Muscle of leg (tissue), 11 donors: ENCODE measurements around the gene SLC23A3. TPM values are rescaled to one million over a fixed set of nuclear protein-coding genes. Genes with fewer than 3 reads are reported as not detected.

Source experiments
- DNase-seq: peaks from one replicate; pipeline ENCODE4 v3.0.0; 2013
- H3K27ac ChIP-seq: one replicate; pipeline ENCODE4 v1.5.1; 2013; ENCODE audit warnings: mild to moderate bottlenecking, low read length, control low read depth
- H3K27me3 ChIP-seq: one replicate; pipeline ENCODE4 v1.6.1; 2013; ENCODE audit warnings: low read length; ENCODE audit not compliant: control insufficient read depth, insufficient read depth
- H3K36me3 ChIP-seq: one replicate; pipeline ENCODE4 v1.6.1; 2013; ENCODE audit warnings: low read length; ENCODE audit not compliant: control insufficient read depth, insufficient read depth
- H3K4me1 ChIP-seq: one replicate; pipeline ENCODE4 v1.6.1; 2013; ENCODE audit warnings: low read length; ENCODE audit not compliant: control insufficient read depth, insufficient read depth
- H3K4me3 ChIP-seq: one replicate; pipeline ENCODE4 v1.5.1; 2013; ENCODE audit warnings: low read length, control low read depth
- H3K9me3 ChIP-seq: replicated peaks from 2 replicates; pipeline ENCODE4 v1.6.1; 2013; ENCODE audit warnings: low read depth, low read length; ENCODE audit not compliant: control insufficient read depth
- WGBS: methylation state at CpG from one replicate; pipeline ENCODE4 v1.1.5; 2013; ENCODE audit warnings: missing lambda C conversion rate; ENCODE audit not compliant: insufficient coverage; 5-methylcytosine and 5-hydroxymethylcytosine counted together
- polyA plus RNA-seq, 8 donors: library from polyadenylated mRNA; unstranded; fragments of 120-200 nt; gene quantifications; one replicate each; pipeline versions ENCODE4 v1.2.1 to v1.2.3, GENCODE V29; 2013; ENCODE audit warnings: inconsistent platforms in 1 of 8, low replicate concordance in 1 of 8; ENCODE audit not compliant: insufficient read length in 8 of 8, insufficient read depth in 1 of 8
- total RNA-seq: library from RNA; stranded (reverse); fragments of 120-200 nt; gene quantifications from one replicate; pipeline ENCODE4 v1.2.4, GENCODE V29; 2013

Gene SLC23A3
- total and polyA plus RNA-seq, 9 donors: 0.59 to 1.7 (median 0.98) TPM

DNA sequence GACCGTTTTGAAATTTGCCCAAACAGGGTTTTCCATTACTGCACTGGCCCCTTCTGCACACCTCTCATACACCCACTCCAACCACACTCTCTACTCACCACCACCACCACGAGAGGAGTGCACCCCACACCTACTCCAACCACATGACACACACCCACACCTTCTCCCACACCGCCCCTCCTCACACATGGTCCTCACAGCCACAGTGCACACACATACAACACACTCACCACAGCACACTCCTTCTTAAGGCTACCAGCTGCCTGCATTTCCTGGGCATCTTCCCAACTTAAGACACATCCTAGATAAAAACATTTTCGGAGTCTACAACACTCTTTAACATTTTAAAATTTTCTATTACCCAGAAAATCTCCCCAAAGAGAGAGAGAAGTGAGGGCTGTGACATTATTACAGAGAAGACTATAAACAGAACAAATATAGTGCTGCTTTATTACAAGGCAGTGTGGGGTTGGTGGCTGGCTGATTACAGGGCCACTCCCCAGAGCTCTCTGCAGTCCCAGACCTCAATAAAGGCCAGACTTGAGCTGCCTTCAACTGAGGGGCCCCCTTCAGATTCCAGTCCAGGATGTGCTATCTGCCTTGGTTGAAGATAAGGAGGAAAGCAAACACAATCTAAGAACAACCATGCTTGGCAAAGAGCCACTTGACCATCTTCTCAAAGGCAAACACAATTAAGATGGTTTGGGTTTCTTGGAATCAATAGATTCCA is 45.3 kb downstream of the SLC23A3 start:
- 77% methylated on average over 3 of the region's 4 CpGs for WGBS

DNA sequence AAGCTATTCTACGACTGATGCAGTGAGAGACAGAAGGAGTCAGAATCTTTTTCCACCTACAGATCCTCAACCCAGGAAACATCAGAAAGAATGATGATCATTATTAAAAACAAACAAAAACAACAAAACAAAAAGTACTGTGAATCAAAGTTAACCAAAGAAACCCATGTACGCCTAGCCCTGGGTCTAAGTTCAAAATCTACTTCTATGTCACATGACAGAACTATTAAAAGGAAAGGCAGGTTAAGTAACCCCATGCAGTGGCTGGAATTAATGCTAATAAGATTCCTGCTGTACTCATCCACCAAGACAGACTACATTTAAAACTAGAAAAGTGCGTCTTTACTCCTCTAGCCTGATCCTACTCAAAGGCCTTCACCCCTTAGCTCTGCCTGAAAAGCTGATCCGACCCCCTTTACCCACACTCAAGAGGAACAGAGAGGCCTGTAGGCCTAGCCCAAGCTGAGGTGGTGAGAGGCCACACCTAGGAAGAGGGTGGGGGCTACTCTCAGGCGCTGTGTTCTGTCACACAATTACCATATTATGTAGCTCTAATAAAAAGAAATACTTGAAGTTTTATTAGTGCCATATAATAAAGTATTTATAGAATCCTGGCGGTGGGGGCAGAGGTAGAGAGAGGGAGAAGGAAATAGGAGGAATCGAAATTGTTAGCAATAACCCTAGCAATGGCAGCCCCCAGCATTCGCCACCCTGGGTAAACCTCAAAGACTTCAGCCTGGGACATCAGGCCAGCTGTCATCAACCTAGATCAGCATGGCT is 46.3 kb downstream of the SLC23A3 start:
- H3K27me3 ChIP-seq: no peaks in the 10 kb centered on the region
- H3K9me3 ChIP-seq: no peaks in the 10 kb centered on the region
- no peak for DNase-seq
- peaks cover 4% of the 10 kb centered on the region for H3K4me1 ChIP-seq
- H3K4me3 ChIP-seq: no peak overlapping the region
- H3K27ac ChIP-seq: no peak overlapping the region
- 100% methylated on average over 2 of the region's 8 CpGs for WGBS
- H3K36me3 ChIP-seq: no peaks in the 10 kb centered on the region

More for the DNA sequence above, 45.3 kb downstream of the SLC23A3 start:
- DNase-seq: no peak
- Histone ChIP-seq H3K4me1 (no peaks in the 10 kb centered on the region), H3K27me3 (no peaks in the 10 kb centered on the region), H3K27ac (no peak overlapping the region), H3K9me3 (no peaks in the 10 kb centered on the region), H3K4me3 (no peak overlapping the region), H3K36me3 (no peaks in the 10 kb centered on the region)

DNA sequence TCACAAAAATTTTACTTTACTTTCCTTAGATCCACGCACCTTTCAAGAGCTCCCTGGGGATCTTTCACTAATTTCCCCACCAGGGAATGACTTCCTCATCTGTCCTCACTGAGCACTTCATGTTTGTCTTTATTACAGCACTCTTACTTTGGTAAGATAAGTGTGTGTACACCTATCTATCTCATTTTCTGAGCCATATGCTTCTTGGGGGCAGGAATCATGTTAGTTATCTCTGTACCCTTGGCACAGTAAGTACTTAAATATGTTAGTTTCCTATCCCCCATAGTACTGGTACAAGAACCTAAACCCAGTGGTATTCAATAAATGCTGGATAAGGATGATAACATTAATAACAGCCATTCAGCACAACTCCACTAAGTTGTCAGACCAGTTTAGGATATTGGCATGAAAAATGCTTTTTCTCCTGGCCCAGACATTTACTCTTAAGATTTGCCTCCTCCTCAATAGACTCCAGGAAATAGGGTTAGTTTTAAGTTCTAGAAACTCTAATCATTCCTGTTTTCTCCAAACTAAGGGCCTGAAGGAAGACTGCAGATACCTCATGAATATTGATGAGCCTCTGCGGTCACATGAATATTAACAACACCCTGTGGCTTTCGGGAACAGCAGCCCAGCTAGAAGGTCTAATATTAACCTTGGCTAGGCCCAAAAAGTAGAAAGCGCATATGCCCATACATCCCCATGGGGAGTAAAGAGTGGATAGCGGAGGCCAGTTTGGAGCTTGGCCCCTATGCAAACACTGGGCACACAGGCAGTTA is 47.4 kb downstream of the SLC23A3 start:
- 100% methylated on average over 1 of the region's 5 CpGs for WGBS
- Histone ChIP-seq H3K4me1 (peaks cover 10% of the 10 kb centered on the region), H3K36me3 (no peaks in the 10 kb centered on the region), H3K27me3 (no peaks in the 10 kb centered on the region), H3K27ac (no peak overlapping the region), H3K9me3 (no peaks in the 10 kb centered on the region), H3K4me3 (no peak overlapping the region)
- no peak for DNase-seq

DNA sequence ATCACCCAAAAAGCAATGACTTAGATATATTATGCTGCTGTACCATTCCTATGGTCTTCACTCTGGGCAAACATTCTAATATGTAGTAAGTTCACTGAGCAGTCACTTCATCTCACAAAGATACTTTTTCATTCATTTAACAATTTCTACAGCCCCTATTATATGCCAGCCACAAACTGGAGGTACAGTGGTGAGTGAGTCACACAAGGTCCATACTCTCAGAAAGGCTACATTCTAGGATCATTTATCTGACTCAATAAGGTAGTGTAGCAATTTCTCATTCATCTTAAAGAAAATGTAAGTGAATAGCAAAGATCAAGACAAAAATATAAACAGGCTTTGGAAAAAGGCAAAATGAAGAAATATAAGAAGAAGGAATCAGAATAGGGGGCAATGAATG is 49.7 kb downstream of the SLC23A3 start:
- no peak overlapping the region for H3K4me3 ChIP-seq

DNA sequence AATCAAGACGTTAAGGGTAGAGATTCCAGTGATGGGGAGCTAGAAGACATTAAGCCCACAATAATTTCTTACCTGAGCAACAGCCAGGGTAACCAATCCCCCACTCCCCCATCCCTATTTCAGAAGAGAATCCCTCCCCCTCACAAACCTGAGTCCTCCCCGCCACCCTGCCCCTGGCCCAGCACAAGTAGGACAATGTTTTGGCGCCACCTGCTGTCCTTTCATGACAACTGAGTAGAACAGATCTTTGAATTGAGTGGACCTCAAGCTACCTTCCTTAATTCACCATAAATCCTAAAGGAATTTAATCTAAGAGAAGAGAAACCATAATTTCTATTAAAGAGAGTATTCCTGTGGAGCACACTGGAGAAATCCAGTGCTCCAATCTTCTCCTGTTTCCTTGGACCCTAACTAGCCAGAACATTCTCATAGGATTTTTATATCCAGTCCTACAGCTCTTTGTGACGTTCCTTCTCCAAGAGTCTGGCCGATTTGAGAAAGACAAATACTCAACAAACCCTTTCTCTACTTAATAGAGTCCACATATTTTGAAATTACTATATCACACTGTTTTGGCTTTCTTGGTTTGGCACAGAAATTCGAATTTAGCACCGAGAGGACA is 50.3 kb downstream of the SLC23A3 start:
- no peaks in the 10 kb centered on the region for H3K36me3 ChIP-seq
- H3K4me3 ChIP-seq: no peak overlapping the region
- peak; percentile 55 for DNase-seq
- H3K27me3 ChIP-seq: no peaks in the 10 kb centered on the region
- H3K27ac ChIP-seq: no peak overlapping the region
- peaks cover 10% of the 10 kb centered on the region for H3K4me1 ChIP-seq
- 65% methylated on average over 2 of the region's 7 CpGs for WGBS
- no peaks in the 10 kb centered on the region for H3K9me3 ChIP-seq

More for the DNA sequence above, 49.7 kb downstream of the SLC23A3 start:
- Histone ChIP-seq H3K27me3 (no peaks in the 10 kb centered on the region), H3K36me3 (no peaks in the 10 kb centered on the region), H3K27ac (no peak overlapping the region), H3K4me1 (peaks cover 10% of the 10 kb centered on the region), H3K9me3 (no peaks in the 10 kb centered on the region)
- no peak for DNase-seq

DNA sequence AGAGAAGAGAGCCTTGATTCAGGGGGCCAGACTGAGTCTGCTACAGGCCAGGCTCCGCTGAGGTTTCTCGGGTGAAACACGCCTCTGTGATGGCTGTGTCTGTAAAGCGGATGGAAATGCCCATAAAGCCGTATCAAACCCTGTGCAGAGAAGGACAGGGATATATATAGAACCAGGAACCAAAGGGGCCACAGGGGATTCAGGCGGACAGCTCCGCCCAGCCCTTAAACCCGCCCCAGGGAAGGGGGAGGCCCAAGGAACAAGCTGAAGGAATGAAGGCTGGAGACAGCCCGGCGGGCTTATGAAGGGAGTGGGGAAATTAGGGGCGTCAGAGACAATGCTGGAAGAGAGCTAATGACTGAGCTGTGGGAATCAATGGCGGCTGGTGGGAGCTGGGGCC is 51.3 kb downstream of the SLC23A3 start:
- H3K27ac ChIP-seq: no peak overlapping the region
- H3K36me3 ChIP-seq: no peaks in the 10 kb centered on the region
- H3K9me3 ChIP-seq: no peaks in the 10 kb centered on the region
- peak; percentile 36 for DNase-seq
- peaks cover 10% of the 10 kb centered on the region for H3K4me1 ChIP-seq
- no peaks in the 10 kb centered on the region for H3K27me3 ChIP-seq
- no peak overlapping the region for H3K4me3 ChIP-seq
- WGBS: 41% methylated on average over 12 of the region's 12 CpGs

DNA sequence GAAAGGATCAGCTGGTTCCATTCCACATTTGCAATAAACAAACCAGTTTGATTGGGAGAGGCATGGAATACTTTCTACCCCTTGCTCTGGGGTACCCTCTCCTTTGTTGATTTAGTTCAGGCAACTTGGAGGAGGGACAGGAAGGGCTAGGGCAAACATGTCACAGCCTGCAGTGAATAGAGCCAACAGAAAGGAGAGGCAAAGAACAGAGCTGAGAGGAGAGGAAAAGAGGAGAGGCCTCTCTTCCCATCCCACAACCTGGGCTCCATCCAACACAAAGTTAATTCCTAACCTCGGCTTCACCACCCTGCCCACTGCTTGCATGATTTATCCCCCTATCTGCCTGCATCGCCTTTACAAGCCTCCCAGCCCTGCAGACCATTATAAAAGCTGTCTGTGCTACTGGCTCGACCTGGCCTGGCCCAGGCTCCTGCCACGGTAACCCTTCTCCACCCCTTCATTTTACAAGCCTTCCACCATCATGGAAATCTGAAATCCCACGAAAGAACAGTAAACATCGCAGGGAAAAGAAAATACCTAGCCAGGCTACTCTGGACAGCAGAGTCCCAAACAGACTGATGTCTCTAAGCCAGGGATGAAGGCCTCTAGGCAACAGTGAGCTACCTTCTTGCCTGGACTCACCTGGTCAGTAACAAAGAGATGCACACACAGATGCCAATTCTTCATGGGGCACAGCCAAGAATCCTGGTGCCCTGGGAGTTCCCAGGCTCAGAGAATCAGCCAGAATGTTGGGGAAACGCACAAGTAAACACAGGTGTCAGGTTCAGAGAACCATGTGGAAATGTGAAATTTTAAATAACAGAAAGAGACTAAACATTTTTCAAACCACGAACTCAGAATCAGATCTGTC is 52.8 kb downstream of the SLC23A3 start:
- Histone ChIP-seq H3K27ac (no peak overlapping the region), H3K4me1 (peaks cover 10% of the 10 kb centered on the region), H3K9me3 (no peaks in the 10 kb centered on the region), H3K4me3 (no peak overlapping the region), H3K36me3 (no peaks in the 10 kb centered on the region), H3K27me3 (no peaks in the 10 kb centered on the region)
- DNase-seq: no peak
- 45% methylated on average over 4 of the region's 8 CpGs for WGBS

DNA sequence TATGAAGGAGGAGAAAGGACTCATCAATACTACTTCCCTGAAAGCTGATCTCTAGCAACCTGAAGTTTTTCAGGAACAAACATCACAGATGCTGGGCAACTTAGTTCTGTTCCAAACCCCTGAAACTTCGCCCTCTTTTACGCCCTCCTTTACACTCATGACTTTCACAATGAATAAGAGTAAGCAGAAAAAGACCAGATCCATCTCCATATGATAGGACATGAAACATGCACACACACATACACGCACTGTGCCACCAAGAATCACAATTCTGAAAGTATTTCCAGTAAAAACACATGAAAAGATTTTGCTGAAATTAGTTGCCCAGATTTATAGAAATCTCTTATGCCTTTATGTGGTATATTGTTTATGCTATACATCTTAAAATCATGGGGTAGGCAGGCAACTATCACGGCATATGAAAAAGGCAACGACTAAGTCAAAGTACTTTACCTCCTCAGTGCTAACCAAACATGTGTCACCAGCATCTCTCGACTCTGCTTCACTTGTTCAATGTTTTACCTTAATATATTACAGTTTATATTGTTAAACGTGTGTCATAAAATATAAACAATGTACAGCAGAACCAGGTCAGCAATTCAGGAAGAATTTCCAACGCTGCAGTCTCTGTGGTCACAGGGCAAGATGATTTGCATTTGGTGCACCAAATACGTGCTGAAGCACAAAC is 57.0 kb downstream of the SLC23A3 start:
- DNase-seq: no peak
- 57% methylated on average over 1 of the region's 9 CpGs for WGBS
- H3K4me3 ChIP-seq: no peak overlapping the region
- no peaks in the 10 kb centered on the region for H3K36me3 ChIP-seq
- H3K4me1 ChIP-seq: no peaks in the 10 kb centered on the region
- no peak overlapping the region for H3K27ac ChIP-seq
- H3K27me3 ChIP-seq: no peaks in the 10 kb centered on the region
- H3K9me3 ChIP-seq: no peaks in the 10 kb centered on the region

DNA sequence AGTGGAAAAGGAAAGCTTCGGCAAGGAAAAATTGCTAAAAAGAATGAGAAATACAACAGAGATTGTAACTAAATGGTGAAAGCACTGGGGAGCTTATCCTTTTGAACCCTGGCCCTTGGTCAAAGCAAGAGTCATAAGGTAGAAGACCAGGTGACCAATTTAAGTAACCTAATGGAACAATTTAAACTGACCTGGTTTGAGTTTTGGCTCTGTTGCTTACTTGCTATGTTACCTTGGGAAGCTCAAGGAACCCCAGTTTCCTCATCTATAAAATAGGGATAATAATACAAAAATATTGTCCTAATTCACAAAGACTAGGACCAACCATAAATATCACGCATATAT is 57.8 kb downstream of the SLC23A3 start:
- H3K4me1 ChIP-seq: no peaks in the 10 kb centered on the region
- no peak for DNase-seq
- no peaks in the 10 kb centered on the region for H3K27me3 ChIP-seq
- H3K36me3 ChIP-seq: no peaks in the 10 kb centered on the region
- no peak overlapping the region for H3K27ac ChIP-seq
- 92% methylated on average over 1 of the region's 2 CpGs for WGBS
- H3K4me3 ChIP-seq: no peak overlapping the region
- no peaks in the 10 kb centered on the region for H3K9me3 ChIP-seq
